ENCODE data around the gene GIPC1.

The GIPC1 gene

DNA sequence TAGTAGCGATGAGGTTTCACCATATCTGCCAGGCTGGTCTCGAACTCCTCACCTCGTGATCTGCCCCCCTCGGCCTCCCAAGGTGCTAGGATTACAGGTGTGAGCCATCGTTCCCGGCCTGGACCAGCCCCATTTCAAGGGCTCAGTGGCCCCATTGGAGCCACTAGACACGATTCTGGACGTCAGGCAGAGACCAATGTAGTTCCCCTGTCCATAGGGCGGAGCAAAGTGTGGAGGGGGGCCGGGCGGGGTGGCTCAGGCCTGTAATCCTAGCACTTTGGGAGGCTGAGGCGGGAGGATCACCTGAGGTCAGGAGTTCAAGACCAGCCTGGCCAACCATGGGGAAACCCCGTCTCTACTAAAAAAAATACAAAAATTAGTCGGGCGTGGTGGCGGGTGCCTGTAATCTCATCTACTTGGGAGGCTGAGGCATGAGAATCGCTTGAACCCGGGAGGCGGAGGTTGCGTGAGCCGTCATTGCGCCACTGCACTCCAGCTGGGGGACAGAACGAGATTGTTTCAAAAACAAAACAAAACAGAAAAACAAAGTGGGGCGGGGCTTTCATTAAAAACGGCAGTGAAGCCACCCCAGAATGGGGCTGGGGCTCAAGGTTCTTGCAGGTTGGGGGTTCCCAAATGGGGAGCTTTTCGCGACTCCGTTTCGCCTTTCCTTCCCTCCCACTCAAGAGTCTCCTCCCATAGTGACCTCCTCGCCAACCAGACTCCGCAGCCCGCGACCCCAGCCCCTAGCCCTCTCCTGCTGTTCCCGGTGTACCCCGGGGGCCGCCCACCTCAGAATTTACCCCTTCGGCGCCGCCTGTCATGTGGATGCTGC is 32.7 kb upstream of the GIPC1 start:
- TF ChIP-seq, protein P1, sequence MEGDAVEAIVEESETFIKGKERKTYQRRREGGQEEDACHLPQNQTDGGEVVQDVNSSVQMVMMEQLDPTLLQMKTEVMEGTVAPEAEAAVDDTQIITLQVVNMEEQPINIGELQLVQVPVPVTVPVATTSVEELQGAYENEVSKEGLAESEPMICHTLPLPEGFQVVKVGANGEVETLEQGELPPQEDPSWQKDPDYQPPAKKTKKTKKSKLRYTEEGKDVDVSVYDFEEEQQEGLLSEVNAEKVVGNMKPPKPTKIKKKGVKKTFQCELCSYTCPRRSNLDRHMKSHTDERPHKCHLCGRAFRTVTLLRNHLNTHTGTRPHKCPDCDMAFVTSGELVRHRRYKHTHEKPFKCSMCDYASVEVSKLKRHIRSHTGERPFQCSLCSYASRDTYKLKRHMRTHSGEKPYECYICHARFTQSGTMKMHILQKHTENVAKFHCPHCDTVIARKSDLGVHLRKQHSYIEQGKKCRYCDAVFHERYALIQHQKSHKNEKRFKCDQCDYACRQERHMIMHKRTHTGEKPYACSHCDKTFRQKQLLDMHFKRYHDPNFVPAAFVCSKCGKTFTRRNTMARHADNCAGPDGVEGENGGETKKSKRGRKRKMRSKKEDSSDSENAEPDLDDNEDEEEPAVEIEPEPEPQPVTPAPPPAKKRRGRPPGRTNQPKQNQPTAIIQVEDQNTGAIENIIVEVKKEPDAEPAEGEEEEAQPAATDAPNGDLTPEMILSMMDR (IDR thresholded peaks at IDR 0.05; ENCODE audit: insufficient read depth, low read depth, low read length, missing control alignments): no peak
- DNase-seq (ENCODE audit: low read depth): no peak
- peak overlapping the region; percentile 59 for H3K4me3 ChIP-seq (ENCODE audit: low read length)

DNA sequence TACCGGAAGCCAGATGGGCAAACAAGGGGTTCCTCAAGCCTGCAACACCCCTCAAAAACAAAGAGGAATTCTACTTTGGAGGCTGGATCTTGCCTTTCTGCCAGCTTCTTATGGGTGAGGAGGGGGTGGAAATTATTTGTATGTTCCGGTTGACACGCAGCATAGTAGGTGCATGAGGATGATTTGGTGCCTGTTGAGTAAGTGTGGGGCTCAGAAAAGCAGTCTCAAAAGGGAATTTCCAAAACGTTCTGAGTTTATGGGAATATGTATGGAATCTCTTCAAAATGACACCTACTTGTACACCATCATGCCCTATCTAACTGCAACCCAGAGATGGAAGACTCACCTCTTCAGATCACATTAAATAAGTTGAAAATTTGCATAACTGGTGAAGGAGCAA is 30.5 kb upstream of the GIPC1 start:
- peak overlapping the region; percentile 24 for H3K4me3 ChIP-seq (ENCODE audit: low read length)
- TF ChIP-seq, protein P1 (IDR thresholded peaks at IDR 0.05; ENCODE audit: insufficient read depth, low read depth, low read length, missing control alignments): no peak
- DNase-seq (ENCODE audit: low read depth): peak; percentile 70

DNA sequence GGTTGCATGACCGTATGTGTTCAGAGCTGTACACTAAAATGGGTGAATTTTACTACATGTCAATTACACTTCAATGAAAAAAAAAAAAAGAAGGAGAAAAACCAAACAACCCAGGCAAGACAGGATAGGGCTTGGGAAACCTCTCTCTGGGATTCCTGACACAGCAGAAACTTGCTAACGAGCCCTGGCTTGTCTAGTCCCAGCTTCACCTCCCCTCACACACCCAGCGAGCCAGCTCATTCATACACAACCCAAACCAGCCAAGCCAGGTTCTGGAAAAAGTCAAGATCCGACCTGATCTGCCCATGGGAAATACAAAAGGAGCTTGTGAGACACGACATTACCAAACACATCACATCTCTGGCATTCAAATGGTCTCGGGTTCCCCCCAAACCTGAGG is 29.8 kb upstream of the GIPC1 start:
- TF ChIP-seq, protein P1 (IDR thresholded peaks at IDR 0.05; ENCODE audit: insufficient read depth, low read depth, low read length, missing control alignments): no peak
- peak; percentile 100 for DNase-seq (ENCODE audit: low read depth)
- H3K4me3 ChIP-seq (ENCODE audit: low read length): peak overlapping the region; percentile 24

DNA sequence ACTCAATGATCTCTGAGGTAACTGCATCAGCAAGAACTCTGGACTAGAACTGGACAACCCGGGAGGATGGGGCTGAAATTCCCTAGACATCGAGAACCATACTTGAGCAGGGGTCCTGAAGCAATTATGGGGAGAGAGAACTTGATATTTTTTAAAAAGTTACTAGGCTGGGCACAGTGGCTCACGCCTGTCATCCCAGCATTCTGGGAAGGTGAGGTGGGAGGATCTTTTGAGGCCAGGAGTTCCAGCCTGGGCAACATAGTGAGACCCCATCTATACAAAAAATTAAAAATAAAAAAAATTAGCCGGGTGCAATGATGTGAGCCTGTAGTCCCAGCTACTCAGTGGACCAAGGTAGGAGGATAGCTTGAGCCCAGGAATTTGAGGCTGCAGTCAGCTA is 24.6 kb upstream of the GIPC1 start:
- no peak for DNase-seq (ENCODE audit: low read depth)
- H3K4me3 ChIP-seq (ENCODE audit: low read length): no peak overlapping the region
- TF ChIP-seq, protein P1 (IDR thresholded peaks at IDR 0.05; ENCODE audit: insufficient read depth, low read depth, low read length, missing control alignments): no peak

DNA sequence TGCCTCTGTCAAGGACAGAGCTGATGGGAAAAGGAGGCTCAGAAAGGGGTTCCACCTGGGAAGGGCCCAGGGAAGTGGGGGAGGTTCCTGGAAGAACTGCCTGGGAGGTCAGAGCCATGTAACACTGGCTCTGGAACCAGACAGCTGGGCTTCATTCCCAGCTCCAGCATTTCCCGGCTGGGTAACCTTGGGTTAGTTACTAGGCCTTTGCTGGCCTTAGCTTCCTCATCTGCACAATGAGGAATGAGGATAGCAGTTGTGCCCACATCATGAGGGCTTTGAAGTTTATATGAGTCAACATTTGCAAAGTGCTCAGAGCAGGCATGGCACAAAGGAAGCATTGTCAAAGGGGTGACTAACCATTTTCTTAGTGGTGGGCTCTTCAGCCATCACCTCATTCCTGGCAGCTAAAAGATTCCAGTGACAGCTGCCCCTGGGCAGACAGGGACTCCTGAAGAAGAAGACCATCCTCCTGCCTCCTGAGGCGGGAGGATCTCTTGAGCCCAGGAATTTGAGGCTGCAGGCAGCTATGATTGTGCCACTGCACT is 24.0 kb upstream of the GIPC1 start:
- no peak overlapping the region for H3K4me3 ChIP-seq (ENCODE audit: low read length)
- DNase-seq (ENCODE audit: low read depth): peak; percentile 86
- TF ChIP-seq, protein P1 (IDR thresholded peaks at IDR 0.05; ENCODE audit: insufficient read depth, low read depth, low read length, missing control alignments): no peak

DNA sequence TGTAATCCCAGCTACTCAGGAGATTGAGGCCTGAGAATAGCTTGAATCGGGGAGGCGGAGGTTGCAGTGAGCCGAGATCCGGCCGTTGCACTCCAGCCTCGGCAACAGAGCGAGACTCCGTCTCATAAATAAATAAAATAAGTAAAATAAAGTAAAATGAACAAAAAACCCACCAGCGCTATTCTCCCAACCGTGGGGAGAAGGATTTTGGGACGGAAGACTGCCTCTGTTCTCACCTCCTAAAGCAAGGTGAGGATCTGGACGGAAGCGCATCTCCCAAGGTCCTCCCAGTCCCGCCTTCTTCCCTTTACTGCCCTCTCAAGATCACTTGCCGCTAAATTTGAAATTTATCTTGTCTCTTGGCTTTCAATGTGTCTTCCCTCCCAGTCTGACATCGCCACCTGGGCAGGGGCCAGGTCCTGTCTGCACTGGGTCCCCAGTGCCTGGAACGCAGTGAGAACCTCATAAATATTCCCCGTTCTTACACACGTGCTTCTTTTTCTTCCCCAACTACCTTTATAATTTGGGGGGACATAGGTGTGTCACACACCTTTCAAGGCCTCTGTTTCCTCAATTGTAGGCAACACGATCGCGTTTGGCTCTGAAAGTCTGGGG is 23.4 kb upstream of the GIPC1 start:
- TF ChIP-seq, protein P1 (IDR thresholded peaks at IDR 0.05; ENCODE audit: insufficient read depth, low read depth, low read length, missing control alignments): no peak
- no peak overlapping the region for H3K4me3 ChIP-seq (ENCODE audit: low read length)

More for the DNA sequence above, 23.4 kb upstream of the GIPC1 start:
- no peak for DNase-seq (ENCODE audit: low read depth)

Data from epithelial cell of esophagus (primary cell).